ENCODE measurements around the gene OR10A3. TPM values are rescaled to one million over a fixed set of nuclear protein-coding genes. Genes with fewer than 3 reads are reported as not detected.

OR10A3 gene
- total RNA-seq, 4 donors from 2014 or later, result not detected

- no peak for TF ChIP-seq POLR2A (IDR thresholded peaks at IDR 0.05)
- TF ChIP-seq, protein P1, sequence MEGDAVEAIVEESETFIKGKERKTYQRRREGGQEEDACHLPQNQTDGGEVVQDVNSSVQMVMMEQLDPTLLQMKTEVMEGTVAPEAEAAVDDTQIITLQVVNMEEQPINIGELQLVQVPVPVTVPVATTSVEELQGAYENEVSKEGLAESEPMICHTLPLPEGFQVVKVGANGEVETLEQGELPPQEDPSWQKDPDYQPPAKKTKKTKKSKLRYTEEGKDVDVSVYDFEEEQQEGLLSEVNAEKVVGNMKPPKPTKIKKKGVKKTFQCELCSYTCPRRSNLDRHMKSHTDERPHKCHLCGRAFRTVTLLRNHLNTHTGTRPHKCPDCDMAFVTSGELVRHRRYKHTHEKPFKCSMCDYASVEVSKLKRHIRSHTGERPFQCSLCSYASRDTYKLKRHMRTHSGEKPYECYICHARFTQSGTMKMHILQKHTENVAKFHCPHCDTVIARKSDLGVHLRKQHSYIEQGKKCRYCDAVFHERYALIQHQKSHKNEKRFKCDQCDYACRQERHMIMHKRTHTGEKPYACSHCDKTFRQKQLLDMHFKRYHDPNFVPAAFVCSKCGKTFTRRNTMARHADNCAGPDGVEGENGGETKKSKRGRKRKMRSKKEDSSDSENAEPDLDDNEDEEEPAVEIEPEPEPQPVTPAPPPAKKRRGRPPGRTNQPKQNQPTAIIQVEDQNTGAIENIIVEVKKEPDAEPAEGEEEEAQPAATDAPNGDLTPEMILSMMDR (IDR thresholded peaks at IDR 0.05), result no peak
- Histone ChIP-seq H3K36me3 (no peaks in the 10 kb centered on the region), H3K27me3 (no peaks in the 10 kb centered on the region), H3K27ac (no peak overlapping the region), H3K4me3 (no peak overlapping the region), H3K9me3 (no peaks in the 10 kb centered on the region), H3K4me1 (peaks cover 0 to 4% (median 0%) of the 10 kb centered on the region in 4 donors)
- DNase-seq, result no peak
These were observed 40.2 kb upstream of the OR10A3 start for GRCh38 chr11:7981619-7982157.

DNA sequence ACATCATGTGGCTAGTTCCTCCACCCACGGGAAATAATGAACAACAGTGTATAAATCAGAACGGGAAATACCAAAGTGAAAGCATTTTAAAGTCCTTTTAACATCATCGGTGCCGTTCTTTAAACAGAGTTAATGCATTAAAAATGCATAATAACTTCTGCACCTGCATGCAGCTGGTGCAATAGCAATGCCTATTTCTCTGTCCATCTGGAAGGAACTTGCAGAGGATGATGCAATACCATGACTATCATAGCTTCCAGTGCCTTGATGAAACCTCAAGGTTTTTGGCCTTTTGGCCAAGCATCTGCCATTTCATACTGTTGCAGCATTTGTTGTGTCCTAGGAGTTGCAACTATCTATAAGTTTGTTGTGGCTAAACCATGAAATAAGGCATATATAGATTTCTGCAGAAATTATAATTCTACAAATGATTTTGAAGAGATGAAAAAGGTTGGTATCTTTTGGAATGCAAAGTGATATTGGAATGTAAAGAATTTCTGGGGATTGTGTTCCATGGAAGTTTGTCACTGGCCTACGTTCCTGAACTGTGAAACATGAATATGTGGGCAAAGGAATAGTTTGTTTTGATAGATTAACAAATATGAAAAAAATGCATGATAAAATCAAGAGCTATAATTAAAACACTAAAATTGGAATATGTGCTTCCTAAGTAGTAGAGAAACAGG, 35.9 kb upstream of the OR10A3 start:
- H3K27ac ChIP-seq, result no peak overlapping the region
- H3K4me1 ChIP-seq, result no peaks in the 10 kb centered on the region
- H3K9me3 ChIP-seq, result no peaks in the 10 kb centered on the region
- TF ChIP-seq, protein P1 (IDR thresholded peaks at IDR 0.05), result no peak
- TF ChIP-seq POLR2A (IDR thresholded peaks at IDR 0.05), result no peak
- no peak for DNase-seq
- no peaks in the 10 kb centered on the region for H3K27me3 ChIP-seq
- H3K36me3 ChIP-seq, result no peaks in the 10 kb centered on the region
- H3K4me3 ChIP-seq, result no peak overlapping the region

GRCh38 chr11:7974668-7975067, 33.2 kb upstream of the OR10A3 start:
- no peak for TF ChIP-seq POLR2A (IDR thresholded peaks at IDR 0.05)
- TF ChIP-seq, protein P1 (IDR thresholded peaks at IDR 0.05), result no peak
- H3K36me3 ChIP-seq, result no peaks in the 10 kb centered on the region
- H3K27me3 ChIP-seq, result no peaks in the 10 kb centered on the region
- H3K4me3 ChIP-seq, result no peak overlapping the region
- DNase-seq, result no peak
- H3K9me3 ChIP-seq, result no peaks in the 10 kb centered on the region
- H3K27ac ChIP-seq, result no peak overlapping the region
- H3K4me1 ChIP-seq, result no peaks in the 10 kb centered on the region

GRCh38 chr11:7973011-7973410, 31.5 kb upstream of the OR10A3 start:
- Histone ChIP-seq H3K27ac (no peak overlapping the region), H3K27me3 (no peaks in the 10 kb centered on the region), H3K9me3 (no peaks in the 10 kb centered on the region), H3K4me3 (no peak overlapping the region), H3K4me1 (no peaks in the 10 kb centered on the region), H3K36me3 (no peaks in the 10 kb centered on the region)
- DNase-seq, result no peak
- TF ChIP-seq, protein P1 (IDR thresholded peaks at IDR 0.05), result no peak

GRCh38 chr11:7971846-7972245, 30.3 kb upstream of the OR10A3 start:
- Histone ChIP-seq H3K4me1 (no peaks in the 10 kb centered on the region), H3K36me3 (no peaks in the 10 kb centered on the region), H3K9me3 (no peaks in the 10 kb centered on the region), H3K27ac (no peak overlapping the region), H3K27me3 (no peaks in the 10 kb centered on the region), H3K4me3 (no peak overlapping the region)
- DNase-seq, result no peak
- TF ChIP-seq, protein P1 (IDR thresholded peaks at IDR 0.05), result no peak
- no peak for TF ChIP-seq POLR2A (IDR thresholded peaks at IDR 0.05)

Measured in Peyer's patch (tissue), 4 donors.